PC-9 (cell line): Measurements from ENCODE around the gene SEMA7A.

Experiments used
- CTCF ChIP-seq: fragments of 200-600 bp; sonication (generic); conservative IDR thresholded peaks from 2 replicates; pipeline ENCODE4 v1.6.1; 2017; ENCODE audit warnings: mixed run types, antibody characterized with exemption, mild to moderate bottlenecking, moderate library complexity
- EZH2 ChIP-seq: fragments of 200-600 bp; sonication (generic); IDR thresholded peaks from 2 replicates; pipeline ENCODE4 v1.8.0; 2017; ENCODE audit warnings: antibody characterized with exemption, low read depth

GRCh38 chr15:74420193-74420905 lies 13.4 kb downstream of the SEMA7A start:
- no peak for TF ChIP-seq EZH2
- TF ChIP-seq CTCF, result no peak
